ACC112 (cell line): ENCODE measurements around the gene ENO2.
A peak's percentile ranks its signal among the peaks of the same experiment; 100 is the strongest.

Experiments
- H2AFZ ChIP-seq: fragments of 200-600 bp; sonication (generic); one replicate; pipeline ENCODE4 v1.6.0; 2017; ENCODE audit warnings: antibody characterized with exemption, low read length; ENCODE audit not compliant: unreplicated experiment
- H3K27ac ChIP-seq: fragments of 200-600 bp; sonication (generic); 2 replicates; pipeline ENCODE4 v1.5.1; 2014; ENCODE audit warnings: low read depth, mild to moderate bottlenecking, antibody characterized with exemption, low read length, moderate library complexity
- H3K27me3 ChIP-seq: fragments of 200-600 bp; sonication (generic); 2 replicates; pipeline ENCODE4 v1.6.1; 2014; ENCODE audit warnings: mild to moderate bottlenecking, antibody characterized with exemption, low read length, moderate library complexity, mixed read lengths; ENCODE audit not compliant: insufficient read depth
- H3K36me3 ChIP-seq: fragments of 200-600 bp; sonication (generic); 2 replicates; pipeline ENCODE4 v1.6.1; 2016; ENCODE audit warnings: mild to moderate bottlenecking, antibody characterized with exemption, low read length, moderate library complexity, mixed read lengths; ENCODE audit not compliant: insufficient read depth
- H3K4me1 ChIP-seq: fragments of 200-600 bp; sonication (generic); one replicate; pipeline ENCODE4 v1.6.1; 2016; ENCODE audit warnings: low read length, mixed read lengths; ENCODE audit not compliant: insufficient read depth, unreplicated experiment, control insufficient read depth
- H3K4me3 ChIP-seq: fragments of 200-600 bp; sonication (generic); 2 replicates; pipeline ENCODE4 v1.5.1; 2014; ENCODE audit warnings: mild to moderate bottlenecking, low read depth, low read length
- H3K79me2 ChIP-seq: fragments of 200-600 bp; sonication (generic); one replicate; pipeline ENCODE4 v1.6.0; 2016; ENCODE audit warnings: low read length; ENCODE audit not compliant: control insufficient read depth, unreplicated experiment, insufficient read depth

ENO2 gene

DNA sequence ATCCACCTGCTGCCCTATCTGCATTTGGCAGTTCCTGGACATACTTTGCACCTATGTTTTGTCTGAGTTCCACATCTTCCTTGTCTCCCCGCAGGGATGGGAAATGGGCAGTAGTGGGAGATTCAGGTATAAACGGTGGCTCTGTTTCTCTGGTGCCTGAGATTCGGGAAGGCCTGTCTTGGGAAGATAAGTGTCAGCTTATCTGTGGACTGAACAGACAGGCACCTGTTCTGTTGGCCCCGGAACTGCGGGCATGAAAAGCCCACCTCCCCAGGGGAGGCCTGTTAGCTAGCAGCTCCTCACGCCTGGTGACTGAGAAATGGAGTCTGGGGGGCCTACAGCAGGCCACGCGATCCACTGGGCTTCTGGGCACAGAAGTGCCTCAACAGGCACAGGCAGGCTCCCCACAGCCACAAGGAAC lies 50.2 kb downstream of the ENO2 start:
- H3K36me3 ChIP-seq = peaks cover 12% of the 10 kb centered on the region; the same call in 1 of the 2 replicates
- H2AFZ ChIP-seq = no peak overlapping the region
- no peak overlapping the region for H3K4me3 ChIP-seq

DNA sequence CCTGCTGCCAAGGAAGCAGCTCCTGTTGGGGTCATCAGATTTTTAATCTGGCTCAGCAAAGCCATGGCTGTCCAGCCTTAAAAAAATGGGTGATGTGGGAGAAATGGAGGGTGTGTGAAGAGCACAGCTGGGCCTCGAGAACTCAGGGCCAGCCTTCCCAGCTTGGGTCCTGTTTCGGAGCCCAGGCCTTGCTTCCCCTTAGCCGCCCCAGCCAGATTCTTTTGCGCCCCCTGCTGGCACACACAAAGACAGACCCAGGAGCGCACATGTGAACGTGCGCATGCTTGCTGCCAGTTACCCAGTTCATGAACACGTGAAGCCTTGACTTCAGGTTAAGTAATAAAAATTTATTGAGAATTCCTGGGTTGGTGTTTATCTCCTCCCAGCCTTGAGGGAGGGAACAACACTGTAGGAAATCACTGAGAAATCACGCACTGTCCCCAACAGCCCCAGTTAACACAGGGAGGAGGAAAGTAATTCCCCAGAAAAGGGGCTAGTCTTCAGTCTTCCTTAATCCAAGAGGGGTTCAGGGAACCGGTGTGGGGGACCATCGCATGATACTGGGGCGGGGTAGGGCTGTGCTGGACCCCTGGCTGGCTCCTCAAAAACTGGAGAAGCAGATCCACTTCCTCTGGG lies 50.8 kb downstream of the ENO2 start:
- Histone ChIP-seq H2AFZ (no peak overlapping the region), H3K27ac (peak overlapping the region; percentile 15; the same call in 1 of the 2 replicates), H3K27me3 (no peaks in the 10 kb centered on the region), H3K36me3 (peaks cover 12% of the 10 kb centered on the region; the same call in 1 of the 2 replicates), H3K4me1 (peaks cover 27% of the 10 kb centered on the region), H3K4me3 (no peak overlapping the region), H3K79me2 (peaks cover 26% of the 10 kb centered on the region)

More for the DNA sequence above, 50.2 kb downstream of the ENO2 start:
- Histone ChIP-seq H3K27me3 (no peaks in the 10 kb centered on the region), H3K4me1 (peaks cover 27% of the 10 kb centered on the region), H3K27ac (peak overlapping the region; percentile 15; the same call in 1 of the 2 replicates), H3K79me2 (peaks cover 21% of the 10 kb centered on the region)

DNA sequence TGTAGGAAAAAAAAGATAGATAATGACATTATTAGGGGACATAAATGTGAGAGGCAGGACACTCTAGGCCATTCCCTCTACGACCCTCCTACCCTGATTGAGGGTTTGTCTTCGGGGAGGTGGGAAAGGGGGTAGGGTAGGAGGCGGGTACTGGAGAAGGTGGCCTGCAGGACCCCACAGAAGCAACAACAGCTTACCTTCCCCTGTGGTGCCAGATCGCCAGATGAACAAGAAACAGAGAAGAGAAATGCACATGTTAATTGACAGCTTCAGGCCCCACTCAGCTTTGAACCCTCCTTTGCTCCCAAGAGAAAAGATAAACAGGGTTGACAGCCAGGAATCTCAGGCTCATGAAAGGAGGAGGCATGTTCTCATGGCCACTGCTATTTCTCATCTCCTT lies 51.3 kb downstream of the ENO2 start:
- no peak overlapping the region for H3K27ac ChIP-seq
- H3K4me1 ChIP-seq = peaks cover 27% of the 10 kb centered on the region
- H3K27me3 ChIP-seq = no peaks in the 10 kb centered on the region
- peaks cover 12% of the 10 kb centered on the region; the same call in 1 of the 2 replicates for H3K36me3 ChIP-seq
- H3K79me2 ChIP-seq = peaks cover 30% of the 10 kb centered on the region
- no peak overlapping the region for H2AFZ ChIP-seq
- H3K4me3 ChIP-seq = no peak overlapping the region

DNA sequence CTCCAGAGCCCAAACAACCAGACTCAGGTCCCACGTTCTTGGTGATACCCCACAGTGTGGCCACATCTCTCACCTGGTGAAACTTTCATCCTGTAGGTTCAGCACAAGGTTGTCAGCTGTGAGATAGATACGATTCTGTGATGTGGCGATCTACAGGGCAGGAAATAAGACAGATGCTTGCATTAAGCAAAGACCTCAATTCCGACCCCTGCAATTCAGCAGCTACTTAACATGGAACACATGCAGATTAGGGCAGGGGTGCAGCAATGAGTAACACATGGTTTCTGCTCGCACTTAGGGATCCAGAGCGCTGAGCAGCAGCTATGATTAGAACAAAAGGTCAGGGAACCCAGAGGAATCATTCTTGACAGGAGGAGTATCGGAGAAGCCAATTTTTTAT lies 52.0 kb downstream of the ENO2 start:
- peaks cover 12% of the 10 kb centered on the region; the same call in 1 of the 2 replicates for H3K36me3 ChIP-seq
- H3K27me3 ChIP-seq = no peaks in the 10 kb centered on the region
- H3K4me1 ChIP-seq = peaks cover 22% of the 10 kb centered on the region
- peaks cover 36% of the 10 kb centered on the region for H3K79me2 ChIP-seq
- no peak overlapping the region for H3K4me3 ChIP-seq
- no peak overlapping the region for H3K27ac ChIP-seq
- H2AFZ ChIP-seq = no peak overlapping the region

DNA sequence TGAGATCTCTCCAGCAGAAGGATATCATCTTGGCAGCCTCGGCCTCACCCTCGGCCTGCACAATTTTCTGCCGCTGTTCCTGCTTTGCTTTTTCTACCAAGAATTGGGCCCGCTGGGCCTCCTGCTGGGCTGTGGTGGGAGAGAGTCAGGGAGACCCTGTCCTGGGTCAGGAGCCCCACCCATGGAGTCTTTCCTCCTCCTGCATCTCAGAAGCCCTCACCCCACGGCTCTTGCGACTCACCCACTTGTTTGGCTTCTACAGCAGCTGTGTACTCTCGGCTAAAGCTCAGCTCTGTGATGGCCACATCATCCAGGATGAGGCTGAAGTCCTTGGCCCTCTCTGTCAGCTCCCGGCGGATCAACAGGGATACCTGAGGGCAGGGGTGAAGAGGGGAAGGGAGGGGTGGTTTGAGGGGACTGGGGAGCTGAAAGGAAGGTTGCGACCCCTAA lies 53.3 kb downstream of the ENO2 start:
- Histone ChIP-seq H3K4me1 (peaks cover 18% of the 10 kb centered on the region), H3K36me3 (peaks cover 12% of the 10 kb centered on the region; the same call in 1 of the 2 replicates), H2AFZ (no peak overlapping the region), H3K4me3 (no peak overlapping the region), H3K27ac (no peak overlapping the region), H3K27me3 (no peaks in the 10 kb centered on the region), H3K79me2 (peaks cover 49% of the 10 kb centered on the region)

DNA sequence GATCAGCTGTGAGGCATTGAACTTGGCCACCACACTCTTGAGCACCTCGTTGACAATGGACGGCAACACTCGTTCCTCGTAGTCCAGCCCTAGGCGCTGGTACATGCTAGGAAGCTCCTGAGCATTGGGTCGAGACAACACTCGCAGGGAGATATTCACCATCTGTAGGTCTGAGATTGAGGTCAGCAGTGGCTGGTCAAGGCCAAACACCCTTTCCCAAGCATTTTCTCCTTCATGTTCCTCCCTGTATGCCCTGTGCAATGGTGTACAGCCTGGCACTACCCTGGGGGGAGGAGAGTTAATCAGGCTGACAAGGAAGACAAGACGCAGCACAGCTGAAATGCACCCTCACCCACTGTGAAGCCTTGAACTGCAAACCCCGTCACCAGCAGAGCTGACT lies 54.0 kb downstream of the ENO2 start:
- no peak overlapping the region for H3K27ac ChIP-seq
- H3K4me3 ChIP-seq = peak overlapping the region; percentile 89
- H3K4me1 ChIP-seq = peaks cover 22% of the 10 kb centered on the region
- peaks cover 54% of the 10 kb centered on the region for H3K79me2 ChIP-seq
- peaks cover 12% of the 10 kb centered on the region; the same call in 1 of the 2 replicates for H3K36me3 ChIP-seq
- no peaks in the 10 kb centered on the region for H3K27me3 ChIP-seq
- H2AFZ ChIP-seq = no peak overlapping the region

DNA sequence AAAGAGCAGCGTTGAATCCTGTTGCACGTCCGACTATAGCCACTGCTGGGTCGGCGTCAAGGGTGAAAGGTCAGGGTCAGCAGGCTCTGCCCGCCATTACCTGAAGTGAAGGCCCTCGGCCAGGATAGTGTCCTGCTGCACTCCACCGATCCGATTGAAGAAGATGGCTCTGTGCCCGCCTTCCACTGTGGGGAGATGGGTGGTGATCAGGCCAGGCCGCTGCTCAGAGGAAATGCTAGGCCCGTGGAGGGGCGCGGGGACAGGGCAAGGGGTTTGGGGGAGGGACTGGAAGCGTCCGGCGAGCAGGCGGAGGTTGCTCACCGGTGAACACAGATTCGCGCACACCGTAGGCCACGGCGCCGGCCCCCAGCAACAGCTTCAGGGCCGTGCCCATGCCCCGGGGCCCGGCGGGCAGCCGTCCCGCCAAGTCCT lies 55.7 kb downstream of the ENO2 start:
- H2AFZ ChIP-seq = no peak overlapping the region
- H3K4me1 ChIP-seq = peaks cover 22% of the 10 kb centered on the region
- peaks cover 19% of the 10 kb centered on the region; the same call in 1 of the 2 replicates for H3K36me3 ChIP-seq
- peaks cover 54% of the 10 kb centered on the region for H3K79me2 ChIP-seq
- H3K27ac ChIP-seq = peak overlapping the region; percentile 59
- H3K4me3 ChIP-seq = peak overlapping the region; percentile 89
- H3K27me3 ChIP-seq = no peaks in the 10 kb centered on the region
